D721Med (cell line): ENCODE data around the gene FAIM.

Experiments used
- DNase-seq: peaks from one replicate; pipeline ENCODE4 v3.0.0; 2011; ENCODE audit warnings: low spot score; ENCODE audit not compliant: insufficient read length
- FAIRE-seq: peaks from 2 replicates; lab custom pipeline; 2011; peaks lifted over from hg19 to GRCh38; lab: Jason Lieb, UNC
- TF ChIP-seq, protein P1 (sequence below): IDR thresholded peaks from 2 replicates; pipeline ENCODE4 v1.5.1; 2012; ENCODE audit warnings: mild to moderate bottlenecking, control low read depth; ENCODE audit not compliant: insufficient read depth; ENCODE audit errors: missing control alignments

Gene FAIM

DNA sequence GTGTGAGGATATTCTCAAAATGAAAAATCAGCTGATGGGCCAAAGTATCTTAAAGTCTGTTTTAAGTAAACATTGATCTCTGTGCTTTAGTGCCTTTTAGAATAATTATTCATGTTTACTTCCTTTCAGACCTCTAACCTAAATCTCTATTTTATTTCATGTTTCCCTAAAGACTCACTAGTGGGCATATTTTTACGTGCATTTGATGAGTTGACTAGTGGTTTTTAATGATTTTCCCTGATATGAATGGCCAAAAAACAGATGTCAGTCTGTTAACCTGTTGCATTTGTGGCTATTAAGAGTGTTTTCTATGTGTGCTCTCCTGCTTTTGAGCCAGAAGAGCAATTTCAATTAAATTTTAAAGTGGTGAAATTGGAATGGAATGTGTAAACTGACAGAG lies 6.9 kb downstream of the FAIM start:
- FAIRE-seq: no peak

DNA sequence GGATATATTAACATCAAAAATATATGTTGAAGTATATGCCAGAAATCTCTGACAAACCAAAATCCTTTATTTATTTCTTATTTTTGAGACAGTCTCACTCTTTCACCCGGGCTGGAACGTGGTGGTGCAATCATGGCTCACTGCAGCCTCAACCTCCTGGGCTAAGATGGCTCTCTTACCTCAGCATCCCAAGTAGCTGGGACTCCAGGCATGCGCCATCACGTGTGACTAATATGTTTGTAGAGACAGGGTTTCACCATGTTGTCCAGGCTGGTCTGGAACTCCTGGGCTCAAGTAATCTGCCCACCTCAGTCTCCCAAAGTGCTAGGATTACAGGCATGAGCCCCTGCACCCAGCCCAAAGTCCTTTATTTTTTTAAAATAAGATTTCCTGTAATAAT lies 11.9 kb downstream of the FAIM start:
- DNase-seq: no peak
- TF ChIP-seq, protein P1, sequence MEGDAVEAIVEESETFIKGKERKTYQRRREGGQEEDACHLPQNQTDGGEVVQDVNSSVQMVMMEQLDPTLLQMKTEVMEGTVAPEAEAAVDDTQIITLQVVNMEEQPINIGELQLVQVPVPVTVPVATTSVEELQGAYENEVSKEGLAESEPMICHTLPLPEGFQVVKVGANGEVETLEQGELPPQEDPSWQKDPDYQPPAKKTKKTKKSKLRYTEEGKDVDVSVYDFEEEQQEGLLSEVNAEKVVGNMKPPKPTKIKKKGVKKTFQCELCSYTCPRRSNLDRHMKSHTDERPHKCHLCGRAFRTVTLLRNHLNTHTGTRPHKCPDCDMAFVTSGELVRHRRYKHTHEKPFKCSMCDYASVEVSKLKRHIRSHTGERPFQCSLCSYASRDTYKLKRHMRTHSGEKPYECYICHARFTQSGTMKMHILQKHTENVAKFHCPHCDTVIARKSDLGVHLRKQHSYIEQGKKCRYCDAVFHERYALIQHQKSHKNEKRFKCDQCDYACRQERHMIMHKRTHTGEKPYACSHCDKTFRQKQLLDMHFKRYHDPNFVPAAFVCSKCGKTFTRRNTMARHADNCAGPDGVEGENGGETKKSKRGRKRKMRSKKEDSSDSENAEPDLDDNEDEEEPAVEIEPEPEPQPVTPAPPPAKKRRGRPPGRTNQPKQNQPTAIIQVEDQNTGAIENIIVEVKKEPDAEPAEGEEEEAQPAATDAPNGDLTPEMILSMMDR: no peak
- no peak for FAIRE-seq

More for the DNA sequence above, 6.9 kb downstream of the FAIM start:
- no peak for DNase-seq
- TF ChIP-seq, protein P1: no peak

DNA sequence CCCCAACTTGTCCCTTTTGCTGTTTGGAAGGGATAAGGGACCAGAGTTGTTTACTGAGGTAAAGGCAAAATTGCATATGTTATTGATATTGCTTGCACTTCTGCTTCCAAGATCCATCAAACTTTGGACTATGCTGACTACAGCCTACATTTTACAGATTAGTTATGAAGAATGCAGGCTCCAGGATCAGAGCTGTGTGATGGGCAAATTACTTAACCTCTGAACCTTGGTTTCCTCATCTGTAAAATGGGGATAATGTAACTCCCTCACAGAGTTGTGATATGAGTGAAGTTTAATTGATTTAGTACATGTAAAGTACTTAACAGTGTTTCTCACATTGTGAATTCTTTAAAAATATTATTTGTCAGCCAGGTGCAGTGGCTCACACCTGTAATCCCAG lies 15.9 kb downstream of the FAIM start:
- TF ChIP-seq, protein P1: no peak
- DNase-seq (no peak), FAIRE-seq (no peak)

DNA sequence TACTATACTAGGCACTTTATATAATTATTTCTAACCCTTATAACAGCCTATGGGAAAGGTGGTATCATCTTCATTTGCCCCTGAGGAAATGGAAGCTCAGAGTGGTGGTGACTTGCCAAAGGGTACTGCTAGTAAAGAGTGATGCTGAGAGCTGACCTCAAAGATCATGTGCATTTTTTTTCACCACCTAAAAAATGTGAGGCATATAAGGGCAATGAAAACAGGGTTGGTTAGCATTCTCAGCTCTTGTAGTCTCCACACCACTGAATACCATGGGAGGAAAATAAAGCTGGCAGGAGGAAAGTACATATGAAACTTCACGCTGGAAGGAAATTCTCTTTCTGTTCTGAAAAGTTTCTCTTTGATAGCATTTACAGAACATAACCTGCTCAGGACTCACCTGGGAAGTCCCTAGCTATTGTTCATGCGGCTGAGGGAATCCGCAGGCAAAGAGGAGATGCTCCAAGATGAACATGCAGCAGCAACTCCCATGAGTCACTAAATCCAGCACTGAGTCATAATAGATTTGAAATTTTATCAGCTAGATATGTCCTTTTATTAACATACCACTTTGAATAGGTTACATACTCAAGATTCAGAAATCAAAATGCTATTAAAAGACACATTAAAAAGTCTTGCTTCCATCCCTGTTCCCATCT lies 17.3 kb downstream of the FAIM start:
- TF ChIP-seq, protein P1: no peak
- no peak for DNase-seq

DNA sequence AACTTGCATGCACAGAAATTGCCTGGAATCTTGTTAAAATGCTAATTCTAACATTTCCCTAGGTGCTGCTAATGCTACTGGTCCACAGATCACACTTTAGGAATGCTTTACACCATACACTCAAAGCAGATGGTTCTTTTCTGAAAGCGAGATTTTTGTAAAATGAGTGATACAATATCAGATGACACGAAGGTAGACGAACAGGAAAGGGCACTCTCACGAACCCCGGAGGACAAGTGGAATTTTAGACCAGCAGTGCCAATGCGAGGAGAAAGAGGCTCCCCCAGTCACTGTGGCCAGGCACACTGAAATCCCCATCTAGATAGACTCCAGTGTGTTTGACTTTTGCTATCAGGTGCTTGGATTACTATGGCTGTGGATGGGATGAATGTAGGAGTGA lies 21.0 kb downstream of the FAIM start:
- TF ChIP-seq, protein P1: no peak
- FAIRE-seq (no peak), DNase-seq (no peak)

More for the DNA sequence above, 17.3 kb downstream of the FAIM start:
- no peak for FAIRE-seq

DNA sequence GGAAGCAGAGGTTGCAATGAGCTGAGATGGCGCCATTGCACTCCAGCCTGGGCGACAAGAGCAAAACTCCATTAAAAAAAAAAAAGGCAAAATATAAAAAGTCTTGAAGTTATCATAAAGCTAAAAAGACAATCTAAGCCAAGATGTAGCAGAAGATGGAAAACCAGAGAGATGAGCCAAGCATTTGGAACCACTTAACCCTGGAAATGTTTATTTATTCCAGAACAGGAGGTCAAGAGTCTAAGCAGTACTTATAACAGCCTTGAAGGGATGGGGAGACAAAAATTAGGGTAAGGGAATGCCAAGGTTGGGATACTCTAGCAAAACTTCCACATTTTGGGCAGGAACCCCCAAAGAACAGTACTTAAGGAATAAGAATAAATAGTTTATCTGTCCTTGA lies 30.1 kb downstream of the FAIM start:
- TF ChIP-seq, protein P1: no peak
- no peak for FAIRE-seq
- DNase-seq: no peak

DNA sequence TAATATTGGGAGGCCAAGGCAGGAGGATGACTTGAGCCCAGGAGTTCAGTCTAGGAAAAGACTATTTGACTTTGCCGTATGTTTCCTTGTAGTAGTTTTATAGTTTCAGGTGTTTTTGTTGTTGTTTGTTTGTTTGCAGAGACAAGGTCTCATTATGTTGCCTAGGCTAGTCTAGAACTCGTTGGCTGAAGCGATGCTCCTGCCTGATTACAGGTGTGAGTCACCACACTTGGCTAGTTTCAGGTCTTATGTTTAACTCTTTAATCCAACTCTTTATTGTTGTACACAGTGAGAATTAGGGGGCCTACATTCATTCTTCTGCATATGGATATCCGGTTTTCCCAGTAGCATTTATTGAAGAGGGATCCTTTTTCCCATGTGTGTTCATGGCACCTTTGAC lies 32.0 kb downstream of the FAIM start:
- DNase-seq (no peak), FAIRE-seq (no peak)
- TF ChIP-seq, protein P1: no peak
